NCI-H2029 treated with DMSO at 0.1 percent for 48 hours (cell line): ENCODE results near the gene SKAP1.

ENCODE experiments used
- DNase-seq: peaks from one replicate; lab custom pipeline; 2025; lab: John Stamatoyannopoulos, UW

SKAP1 gene

DNA sequence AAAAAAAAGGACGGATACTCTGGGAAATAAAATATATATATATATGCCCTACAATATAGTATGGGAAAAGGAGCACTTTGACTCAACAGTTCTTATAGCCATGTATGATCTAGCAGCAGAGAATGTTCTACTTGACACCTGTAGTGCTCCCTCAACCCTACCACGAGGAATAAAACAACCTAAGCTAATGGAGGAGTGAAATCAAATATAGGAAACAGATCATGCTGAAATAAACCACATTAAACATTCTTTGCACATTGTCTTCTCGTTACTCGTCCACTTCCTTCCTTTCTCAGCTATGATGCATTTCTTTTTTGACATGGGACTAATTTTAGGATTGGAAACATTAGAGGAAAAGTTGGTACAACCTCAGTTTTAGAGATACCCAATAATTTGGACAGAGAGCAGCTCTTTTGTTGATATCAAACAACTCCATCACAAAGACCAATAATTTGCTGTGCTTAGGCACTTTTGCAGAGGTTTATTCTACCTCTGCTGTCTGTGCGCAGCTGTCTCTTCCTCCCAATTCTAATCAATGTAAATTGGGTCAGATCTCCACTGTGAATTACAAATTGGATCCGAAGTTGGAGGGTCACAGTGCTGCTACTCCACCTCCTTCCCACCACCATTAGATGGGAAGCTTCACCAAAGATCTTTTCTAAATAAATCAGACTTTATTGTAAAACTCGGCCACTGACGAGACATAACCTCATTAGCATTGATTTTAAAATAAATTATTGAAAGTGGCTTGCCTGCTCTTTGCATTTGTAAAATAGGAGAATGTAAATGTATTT lies 256.6 kb downstream of the SKAP1 start:
- no peak for DNase-seq

DNA sequence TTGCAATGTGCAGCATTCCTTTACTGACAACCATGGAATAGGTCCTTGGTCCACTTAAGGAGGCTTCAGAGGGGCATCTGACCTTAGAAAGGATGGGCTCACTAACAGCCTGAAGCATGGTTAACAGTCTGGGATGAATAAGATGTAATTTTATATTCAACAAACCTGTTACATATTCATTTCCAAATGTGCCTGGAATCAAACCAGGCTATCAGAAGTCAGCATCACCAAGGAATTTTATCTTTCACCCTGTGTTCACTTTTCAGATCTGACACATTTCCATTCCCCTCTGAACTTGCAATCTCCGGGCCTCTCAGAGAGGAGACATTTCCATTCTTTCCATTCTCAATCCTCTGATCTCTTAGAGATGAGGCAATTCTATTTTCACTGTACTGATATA lies 260.1 kb downstream of the SKAP1 start:
- DNase-seq: no peak

DNA sequence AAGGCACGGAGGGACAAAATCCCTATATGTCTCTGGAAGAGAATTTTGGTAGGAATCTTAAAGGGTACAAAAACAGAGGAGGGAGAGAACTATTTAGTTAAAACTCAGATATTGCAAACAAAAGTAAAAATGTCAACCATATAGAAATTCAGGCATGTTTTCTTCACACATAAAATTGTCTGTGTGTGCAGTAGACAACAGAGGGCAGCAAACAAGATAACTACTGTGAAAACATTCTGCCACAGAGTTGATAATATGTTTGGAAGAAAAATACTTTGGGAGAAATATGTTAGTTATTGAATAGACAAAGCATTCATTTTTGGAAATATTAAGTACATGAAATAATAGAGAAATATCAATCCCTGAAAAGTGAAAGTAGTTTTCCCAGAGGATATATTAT lies 266.2 kb downstream of the SKAP1 start:
- no peak for DNase-seq

DNA sequence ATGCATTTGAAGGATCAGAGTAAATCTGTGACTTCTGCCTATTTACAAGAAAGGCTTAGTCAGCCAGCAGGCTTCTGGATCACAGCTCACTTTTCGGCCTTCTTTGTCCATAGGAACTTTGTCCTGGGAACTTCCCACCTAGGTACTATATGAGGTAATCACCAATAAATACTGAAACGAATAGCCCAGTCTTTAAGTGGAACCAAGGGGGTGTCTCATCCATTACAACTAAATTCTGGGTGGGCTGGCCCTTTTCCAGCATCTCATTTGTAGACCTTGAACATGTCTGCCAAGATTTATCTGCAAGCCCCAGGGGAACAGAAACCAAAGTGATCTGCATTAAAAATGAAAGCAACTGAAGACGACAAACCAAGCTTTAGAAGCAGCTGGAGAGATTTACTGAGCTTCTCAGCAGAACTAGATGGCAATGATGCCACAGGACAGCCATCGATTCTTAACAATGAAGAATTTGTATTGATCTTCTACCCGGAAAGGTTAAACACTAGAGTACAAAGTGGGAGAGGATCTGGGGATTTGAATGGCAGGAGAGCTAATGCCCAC lies 267.0 kb downstream of the SKAP1 start:
- DNase-seq: no peak

DNA sequence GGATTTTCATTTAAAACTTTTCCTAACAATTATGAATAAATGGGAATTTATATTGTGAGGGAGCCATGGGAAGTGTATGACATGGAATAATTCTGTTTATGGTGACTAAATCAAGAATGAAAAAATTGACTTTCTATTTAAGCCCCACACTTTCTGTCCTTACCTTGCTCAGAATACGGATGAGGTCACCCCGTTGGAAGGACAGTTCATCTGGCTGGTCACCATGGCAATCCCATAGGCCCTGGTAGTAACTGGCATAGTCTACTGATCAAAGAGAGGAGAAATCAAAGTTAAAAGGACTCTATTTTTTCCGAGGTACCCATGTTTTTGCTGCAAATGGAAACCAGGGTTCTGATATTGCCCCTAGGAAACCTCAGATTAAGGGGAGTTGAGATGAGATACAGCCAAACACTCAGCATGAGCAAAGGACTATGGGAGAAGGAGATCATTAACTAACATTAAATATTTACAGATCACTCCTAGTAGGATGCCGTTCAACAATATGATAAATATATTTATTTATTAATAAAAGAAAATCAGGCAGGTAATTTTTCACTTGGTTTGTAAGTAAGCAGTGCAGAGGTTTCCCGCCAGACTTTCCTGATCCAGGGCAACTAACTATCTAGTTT lies 267.6 kb downstream of the SKAP1 start:
- DNase-seq: no peak

DNA sequence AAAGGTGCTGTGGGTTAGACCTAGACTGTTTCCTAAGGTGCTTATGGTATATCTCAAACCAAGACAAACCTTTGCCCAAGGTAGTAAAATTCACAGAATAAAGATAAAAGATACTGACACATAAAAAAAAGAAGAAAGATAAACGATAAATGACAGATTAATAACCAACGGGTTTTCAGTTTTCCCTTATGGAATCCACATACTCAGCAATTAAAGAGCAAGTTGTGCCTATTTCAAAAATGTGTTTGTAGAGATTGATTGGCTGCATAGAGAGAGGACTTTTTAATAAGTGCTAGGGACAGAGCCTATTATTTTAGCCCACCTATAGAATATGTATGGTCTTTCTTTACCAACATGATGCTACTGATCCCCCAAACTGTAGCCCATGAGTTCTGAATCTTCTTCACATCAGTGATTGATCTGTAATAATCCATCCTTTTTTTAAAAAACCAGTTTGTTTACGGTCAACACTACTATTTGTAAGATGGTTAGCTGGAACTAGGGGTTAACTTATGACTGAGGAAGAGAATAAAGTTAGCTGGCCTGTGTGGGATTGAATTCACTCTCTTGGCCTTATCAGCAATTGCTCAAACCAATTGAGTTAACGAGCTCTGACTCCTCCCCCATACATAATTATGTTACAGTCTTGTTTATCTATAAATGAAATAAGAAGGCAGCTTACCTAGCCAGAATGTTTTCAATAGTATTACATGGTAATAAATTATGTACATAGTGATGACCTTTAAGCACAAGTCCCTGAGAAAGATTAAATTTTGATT lies 268.7 kb downstream of the SKAP1 start:
- no peak for DNase-seq

DNA sequence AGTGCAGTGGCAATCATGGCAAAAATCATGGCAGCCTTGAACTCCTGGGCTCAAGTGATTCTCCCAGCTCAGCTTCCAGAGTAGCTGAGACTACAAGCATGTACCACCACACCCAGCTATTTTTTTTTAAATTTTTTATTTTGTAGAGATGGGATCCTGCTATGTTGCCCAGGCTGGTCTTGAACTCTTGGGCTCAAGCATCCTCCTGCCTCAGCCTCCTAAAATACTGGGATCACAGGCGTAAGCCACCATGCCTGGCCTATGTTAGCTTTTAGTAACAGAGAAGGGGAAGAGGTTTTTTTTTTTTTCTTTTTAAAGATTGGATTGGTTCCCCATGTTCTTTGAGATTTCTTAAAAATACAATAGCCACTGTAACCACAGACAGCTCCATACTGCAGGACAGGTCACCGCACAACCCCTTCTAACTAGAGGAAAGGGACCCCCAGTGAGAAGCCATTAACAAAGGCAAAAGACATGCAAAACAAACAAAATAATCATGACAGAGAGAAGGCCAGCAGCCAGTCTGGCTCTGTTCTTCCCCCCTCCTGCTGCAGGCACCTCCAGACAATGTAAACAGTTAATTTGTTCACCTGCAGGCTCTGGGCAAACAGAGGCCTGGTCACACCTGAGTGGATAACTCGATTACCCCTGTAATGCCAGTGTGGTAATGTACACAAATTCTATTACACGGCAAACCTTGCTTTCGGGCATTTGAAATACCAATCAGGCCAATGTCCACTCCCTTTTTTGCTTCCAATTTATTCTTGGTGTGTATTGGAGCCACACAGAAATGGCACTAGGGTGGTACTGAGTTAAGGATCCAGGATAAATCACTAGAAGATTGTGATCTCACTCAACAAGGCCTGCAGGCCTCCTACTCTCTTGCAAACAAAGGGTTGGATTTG lies 269.6 kb downstream of the SKAP1 start:
- DNase-seq: peak; percentile 91

DNA sequence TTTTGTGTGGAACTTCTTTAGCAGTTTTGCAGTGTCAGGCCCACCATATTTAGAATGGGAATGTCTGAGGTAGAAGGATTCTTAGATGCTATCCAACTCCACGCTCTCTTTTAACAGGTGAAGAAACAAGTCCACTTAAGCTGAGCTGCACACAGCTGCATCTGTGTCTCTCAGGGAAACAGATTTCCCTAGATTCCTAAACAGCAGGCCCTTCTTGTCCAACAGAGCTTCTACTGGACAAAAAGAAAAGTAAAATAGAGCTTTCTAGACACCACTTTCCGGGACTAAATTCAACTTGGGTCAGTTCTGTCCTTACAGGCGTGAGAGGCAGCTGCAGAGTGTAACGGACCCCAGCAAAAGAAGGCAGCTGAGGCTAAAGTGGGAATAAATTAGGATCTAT lies 270.8 kb downstream of the SKAP1 start:
- DNase-seq: no peak

DNA sequence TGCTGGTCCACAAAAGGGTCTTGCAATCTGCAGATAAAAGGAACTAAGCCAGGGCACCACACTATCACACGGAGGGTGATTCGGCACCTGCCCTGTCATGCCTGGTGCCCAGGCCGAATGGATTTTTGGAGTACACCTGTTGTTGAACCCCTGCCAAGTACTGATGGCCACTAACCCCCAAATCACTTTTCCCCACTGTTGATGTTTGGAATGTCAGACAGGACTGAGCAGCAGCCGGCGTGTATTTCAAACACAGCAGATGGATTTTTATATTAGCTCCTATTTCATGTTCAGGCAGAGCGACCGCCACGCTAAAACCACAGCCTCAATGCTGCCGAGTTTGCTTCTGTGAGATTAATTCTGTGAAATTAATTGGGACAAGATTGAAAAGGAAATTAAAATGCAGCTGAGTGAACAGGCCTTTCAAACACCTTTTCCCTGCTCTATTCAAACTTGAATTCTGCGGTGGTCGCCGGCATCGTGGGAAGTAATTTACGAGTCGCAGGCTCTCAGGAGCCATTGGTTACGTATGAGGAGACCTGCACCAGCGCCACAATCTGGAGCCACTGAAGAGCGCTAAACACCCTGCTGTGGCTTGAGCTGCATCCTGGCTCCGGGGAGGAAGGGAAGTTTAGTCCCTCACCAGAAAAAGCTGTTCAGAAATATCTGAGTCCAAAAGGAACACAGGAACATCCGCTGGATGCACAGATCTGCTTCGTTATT lies 274.0 kb downstream of the SKAP1 start:
- peak; percentile 20 for DNase-seq

DNA sequence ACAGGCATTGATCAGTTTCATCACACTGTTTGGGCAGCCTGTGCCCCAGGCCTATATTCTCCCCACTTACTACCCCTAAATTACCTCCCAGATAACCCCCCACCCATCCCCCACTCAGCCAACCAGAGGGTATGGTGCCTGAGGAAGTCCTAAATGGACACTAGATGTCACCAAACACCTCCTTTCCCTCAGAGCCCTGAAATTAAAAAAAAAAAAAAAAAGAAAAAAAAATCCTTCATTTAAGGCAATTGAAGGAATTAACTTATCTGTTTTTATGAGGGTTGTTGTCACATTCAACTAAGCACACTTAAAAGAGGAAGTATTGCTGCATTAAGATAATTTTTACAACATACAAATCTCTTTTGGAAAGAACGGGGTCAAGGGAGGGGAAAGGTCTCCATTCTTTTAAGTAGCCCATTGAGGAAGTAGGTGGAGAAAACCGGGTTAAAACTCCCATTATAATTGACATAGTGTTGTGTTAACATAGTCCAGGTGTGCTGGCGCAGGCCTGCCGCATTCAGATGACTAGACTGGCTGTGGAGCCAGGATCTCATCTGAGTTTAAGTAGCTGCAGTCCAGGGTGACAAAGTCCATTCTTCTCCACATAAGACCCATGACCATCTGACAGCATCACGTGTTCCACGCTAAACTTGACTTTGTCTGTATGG lies 276.2 kb downstream of the SKAP1 start:
- peak; percentile 76 for DNase-seq

DNA sequence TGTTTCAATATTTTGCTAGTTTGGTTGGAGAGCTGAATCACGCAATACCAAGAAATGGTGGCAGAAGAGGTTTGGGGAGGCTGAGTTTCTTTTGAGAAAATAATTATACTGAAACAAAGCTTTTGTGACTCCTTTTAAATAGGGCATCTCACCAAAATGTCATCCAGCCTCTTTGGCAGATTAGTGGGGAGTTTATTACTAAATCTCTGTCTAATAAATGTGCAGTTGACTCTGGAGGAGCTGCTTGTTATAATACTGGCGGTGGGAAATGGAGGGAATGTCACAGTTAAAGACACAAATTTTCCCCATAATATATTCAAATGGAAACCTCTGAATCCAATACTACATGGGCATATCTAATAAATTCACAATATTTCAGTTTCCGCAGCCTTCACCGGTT lies 277.7 kb downstream of the SKAP1 start:
- DNase-seq: no peak

DNA sequence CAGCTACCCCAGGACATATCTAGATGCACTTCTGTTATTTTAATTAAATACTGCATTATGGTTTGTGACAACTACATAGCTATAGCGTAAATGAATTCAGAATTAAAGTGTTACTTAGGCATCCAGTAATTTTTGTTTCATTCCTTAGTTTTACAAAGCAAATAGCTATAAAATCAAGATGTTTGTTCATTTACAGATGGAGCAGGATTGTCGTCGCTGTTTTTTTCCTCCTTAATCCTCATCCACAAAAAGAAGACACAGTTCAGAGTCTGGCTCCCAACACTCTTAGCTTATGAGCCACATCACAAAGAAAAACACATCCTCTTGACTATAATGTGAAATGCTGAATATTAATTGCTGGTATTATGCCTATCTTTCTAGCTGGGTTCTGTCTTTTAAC lies 278.8 kb downstream of the SKAP1 start:
- no peak for DNase-seq

DNA sequence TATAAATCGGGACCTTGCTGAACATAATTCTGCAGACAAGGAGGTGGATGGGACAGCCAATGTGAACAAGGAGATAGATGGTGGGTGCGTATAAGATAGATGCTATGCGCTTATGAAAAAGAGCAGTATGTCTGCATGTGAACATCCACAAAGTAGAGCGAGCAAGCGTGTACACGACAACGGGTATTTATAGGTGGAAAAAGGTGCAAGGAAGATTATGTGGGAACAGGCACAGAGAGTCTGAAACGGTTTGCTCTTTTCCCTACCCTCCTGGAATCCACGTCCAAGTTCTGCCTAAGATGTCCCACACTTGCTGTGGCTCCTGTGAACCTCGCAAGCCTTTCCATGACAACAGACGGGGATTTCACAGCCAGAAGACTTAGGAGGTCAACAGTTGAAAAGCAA lies 279.4 kb downstream of the SKAP1 start:
- no peak for DNase-seq

DNA sequence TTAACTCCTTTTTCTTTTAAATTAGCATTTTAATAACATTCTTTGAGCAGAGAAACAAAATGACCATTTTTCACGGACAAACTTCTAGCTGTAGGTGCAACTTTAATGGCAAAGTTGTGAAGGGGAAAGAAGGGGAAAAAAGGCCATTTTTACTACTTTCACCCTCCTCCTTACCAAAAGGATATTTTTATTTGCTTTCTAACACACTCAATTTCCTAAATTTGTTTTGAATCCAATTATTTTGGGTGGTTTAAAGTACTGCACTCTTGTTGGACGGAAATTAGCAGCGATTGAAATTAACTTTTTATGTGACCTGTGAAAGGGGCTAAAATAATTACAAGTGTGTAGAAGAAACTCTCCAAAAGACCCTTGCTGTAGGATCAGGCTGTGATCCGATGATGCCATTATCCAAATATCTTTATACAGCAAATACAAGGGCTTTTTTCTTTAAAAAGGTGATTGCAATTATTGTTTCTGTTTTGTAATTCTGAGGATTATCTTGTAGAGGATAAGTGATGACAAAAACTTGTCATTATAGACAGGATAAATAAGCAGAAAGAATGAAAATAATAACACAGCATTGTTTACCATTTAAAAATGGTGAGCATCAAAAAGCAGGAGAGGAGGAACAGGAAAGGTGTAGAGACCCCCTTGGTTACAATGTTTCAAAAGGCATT lies 280.1 kb downstream of the SKAP1 start:
- DNase-seq: no peak

DNA sequence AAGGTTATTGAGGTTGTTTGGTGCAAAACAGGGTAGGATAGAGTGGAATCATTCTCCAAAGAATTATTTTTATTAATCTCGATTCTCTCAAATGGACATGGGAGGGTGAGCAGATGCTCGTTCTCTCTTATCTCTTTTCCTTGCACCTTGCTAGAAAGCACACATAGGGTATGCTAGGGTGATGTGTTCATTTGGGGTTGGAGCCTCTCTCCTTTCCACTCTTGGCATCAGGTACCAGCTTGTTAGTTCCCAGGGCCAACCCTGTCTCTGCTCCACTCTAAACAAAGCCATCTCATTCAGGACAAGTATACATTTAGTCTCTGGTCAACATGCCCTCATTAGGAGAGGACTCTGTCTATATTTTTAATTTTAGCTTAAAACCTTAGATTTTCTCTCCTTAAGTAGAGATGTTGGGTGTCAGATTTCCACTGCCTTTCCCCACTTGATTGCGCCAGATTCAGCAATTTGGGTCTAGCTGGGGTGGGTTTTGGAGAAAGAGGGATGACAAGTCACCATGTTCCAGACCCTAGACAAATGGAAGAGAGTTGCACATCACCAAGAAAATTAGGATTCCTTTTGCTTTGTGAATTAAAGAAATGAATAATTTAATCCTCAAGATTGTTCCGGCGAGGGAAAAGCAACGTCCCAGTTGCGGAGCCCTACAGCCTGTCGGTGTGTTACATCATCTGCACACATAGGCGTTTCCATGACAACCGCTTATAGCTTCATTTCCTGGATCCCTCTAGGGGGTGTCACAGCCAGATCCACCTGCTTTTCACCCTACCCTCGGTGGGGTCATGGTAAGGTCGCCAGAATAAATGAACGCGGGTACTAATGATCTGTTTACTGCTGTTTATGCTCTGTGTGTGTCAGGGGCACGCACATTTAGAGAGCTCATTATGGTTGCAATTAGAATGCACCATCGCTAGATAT lies 280.9 kb downstream of the SKAP1 start:
- DNase-seq: no peak

DNA sequence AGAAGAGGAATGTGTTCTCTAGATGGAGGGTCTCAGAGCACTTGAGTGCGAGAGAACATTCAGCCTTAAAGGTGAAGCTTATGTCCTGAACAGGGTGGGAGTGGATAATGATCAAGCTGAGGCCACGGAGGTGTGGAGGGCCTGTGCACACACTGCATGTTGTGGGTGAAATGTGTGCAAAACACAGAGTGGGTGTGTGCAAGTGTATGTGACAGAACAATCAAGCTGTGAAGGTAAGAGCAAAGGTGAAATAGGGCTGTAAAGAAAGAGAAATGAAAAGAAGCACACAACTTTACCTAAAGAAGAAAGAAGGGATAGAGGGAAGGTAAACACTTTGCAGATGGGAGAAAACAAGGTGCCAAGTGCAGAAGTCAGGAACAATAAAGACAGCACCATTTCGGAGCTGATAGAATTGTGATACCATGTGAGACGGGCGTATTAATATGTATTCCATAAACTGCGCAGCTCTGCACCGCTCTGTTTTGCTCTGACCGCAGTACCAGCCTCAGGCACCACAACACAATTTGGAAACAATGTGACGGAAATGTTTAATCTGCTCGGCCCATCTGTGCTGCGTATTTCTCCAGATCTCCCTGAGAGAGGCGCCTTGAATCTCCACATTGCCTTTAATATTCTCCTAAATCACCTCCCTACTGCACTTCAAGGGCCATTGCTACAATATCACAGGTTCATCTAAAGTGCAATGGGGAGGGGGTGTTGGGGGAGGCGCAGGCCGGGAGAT lies 281.8 kb downstream of the SKAP1 start:
- no peak for DNase-seq

DNA sequence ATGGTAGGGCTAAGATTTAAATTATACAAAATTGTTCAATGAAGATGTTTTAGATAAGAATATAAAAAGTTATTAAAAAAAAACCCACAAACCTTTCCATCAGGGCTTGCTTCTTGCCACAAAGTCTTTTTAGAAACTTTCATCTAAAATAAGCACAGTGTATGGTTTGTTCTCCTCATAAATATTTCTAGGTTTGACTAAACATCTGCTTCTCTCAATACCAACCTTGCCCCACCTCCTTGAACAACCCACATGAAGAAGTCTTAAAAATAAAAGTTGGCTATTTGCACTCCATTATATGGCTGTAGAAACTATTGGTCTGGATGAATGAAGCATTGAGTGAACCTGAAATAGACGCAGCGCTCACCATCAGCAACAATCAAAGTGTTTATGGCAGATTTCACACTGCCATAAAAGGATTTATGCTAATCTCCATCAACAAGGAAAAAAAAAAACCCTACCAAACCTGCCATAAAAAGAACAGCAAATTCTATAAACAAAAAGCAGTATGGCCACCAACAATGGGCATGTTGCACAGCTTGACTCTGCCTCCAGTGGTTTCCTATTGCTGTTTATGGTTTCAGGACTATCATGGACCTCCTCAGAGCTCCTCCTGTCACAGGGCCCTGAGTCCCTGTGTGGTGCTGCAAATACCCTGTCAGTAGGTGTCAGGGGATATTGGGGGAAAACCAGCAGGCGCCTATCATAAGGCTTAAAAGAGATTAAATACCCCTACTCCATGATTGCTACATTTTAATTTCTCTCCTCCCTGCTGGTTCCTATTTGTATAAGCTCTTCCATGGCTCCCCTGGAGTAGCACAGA lies 284.8 kb downstream of the SKAP1 start:
- DNase-seq: no peak
